ENCODE results near the gene PANK2.

- TF ChIP-seq POLR2A (IDR thresholded peaks at IDR 0.05) (no peak), CTCF (IDR thresholded peaks at IDR 0.05) (no peak)
Observed at GRCh38 chr20:3973705-3974104, 84.5 kb downstream of the PANK2 start.

Data from testis (tissue), 2 donors.